ENCODE measurements around the gene TKT.

DNA sequence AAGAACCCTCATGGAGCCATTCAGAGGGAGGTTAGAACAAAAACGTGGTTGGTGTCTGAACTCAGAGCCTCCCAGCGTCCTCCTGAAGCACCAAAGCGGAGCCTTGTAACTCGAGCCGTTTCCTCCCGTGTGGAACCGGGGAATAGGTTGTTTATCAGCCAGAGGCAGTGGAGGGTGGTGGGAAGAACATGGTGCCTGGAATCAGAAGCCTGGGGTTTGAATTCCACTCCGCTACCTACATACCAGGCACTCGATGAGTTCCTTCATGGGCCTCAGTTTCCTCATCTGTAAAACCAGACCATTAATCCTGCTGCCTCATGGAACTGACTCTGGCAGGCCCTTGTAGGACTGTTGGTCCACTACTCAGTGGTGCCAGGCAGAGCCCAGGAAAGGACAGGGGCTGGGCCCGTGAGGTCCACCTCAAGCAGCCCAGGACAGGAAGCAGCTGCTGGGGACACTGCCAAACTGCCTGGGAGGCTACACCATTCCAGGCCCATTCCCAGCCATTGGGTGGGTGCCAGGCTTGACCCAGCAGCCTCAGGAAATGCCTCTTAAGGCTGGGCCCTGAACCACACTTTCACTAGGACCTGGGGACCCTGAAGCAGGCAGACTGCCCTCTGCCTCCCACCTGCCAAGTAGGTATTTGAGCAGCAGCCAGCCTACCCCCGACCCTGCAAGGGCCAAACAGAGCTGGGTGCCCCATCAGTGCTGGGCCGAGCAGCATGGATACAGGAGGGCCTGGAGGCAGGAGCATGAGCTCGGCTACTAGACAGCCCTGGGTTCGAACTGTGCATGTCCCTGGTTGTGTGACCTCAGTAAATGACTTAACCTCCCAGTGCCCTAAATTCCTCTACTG is 61.4 kb downstream of the TKT start:
- TF ChIP-seq GATA3 (IDR thresholded peaks at IDR 0.05; ENCODE audit: low read depth, low read length): no peak
- no peak for TF ChIP-seq GATA2 (IDR thresholded peaks at IDR 0.05; ENCODE audit: low read depth, low read length)

Data from SH-SY5Y (cell line).